Stimulated activated memory B cell treated with anti-CD40 and anti-IgM and Interleukin-4, amounts not matched to agents 10 μg/mL and 1 μg/mL and 100 μg/mL, for 72 hours (primary cell): Measurements from ENCODE around the gene STX4.

Experiments
- ATAC-seq: fragments of 150-1000 bp; cut with Tn5 transposase; 2 replicates; pipeline ENCODE4 v1.10.0; 2021
- H3K27ac Mint-ChIP-seq: one replicate; pipeline ENCODE4 v1.8.0; 2022; ENCODE audit warnings: mild to moderate bottlenecking, mixed read lengths
- H3K27me3 Mint-ChIP-seq: one replicate; pipeline ENCODE4 v1.8.0; 2022; ENCODE audit warnings: mixed read lengths
- H3K36me3 Mint-ChIP-seq: one replicate; pipeline ENCODE4 v1.8.0; 2022; ENCODE audit warnings: mixed read lengths
- H3K4me1 Mint-ChIP-seq: one replicate; pipeline ENCODE4 v1.8.0; 2022; ENCODE audit warnings: mixed read lengths
- H3K4me3 Mint-ChIP-seq: one replicate; pipeline ENCODE4 v1.8.0; 2022; ENCODE audit warnings: mild to moderate bottlenecking, moderate library complexity, mixed read lengths
- H3K9me3 Mint-ChIP-seq: one replicate; pipeline ENCODE4 v1.8.0; 2022; ENCODE audit warnings: mixed read lengths

STX4 gene

GRCh38 chr16:31032736-31033708 lies at the start of gene STX4:
TSS of gene STX4 (plus strand) at chr16:31033558. CDS start at chr16:31033806, 248 bp downstream.
- peaks cover 23% of the 10 kb centered on the region for H3K36me3 Mint-ChIP-seq
- no peaks in the 10 kb centered on the region for H3K27me3 Mint-ChIP-seq
- H3K9me3 Mint-ChIP-seq = no peaks in the 10 kb centered on the region
- peak; percentile 88 for ATAC-seq
- peak within 1 kb of the TSS; percentile 96 for H3K27ac Mint-ChIP-seq
- peak within 1 kb of the TSS; percentile 94 for H3K4me3 Mint-ChIP-seq
- peaks cover 48% of the 10 kb centered on the region for H3K4me1 Mint-ChIP-seq

- H3K4me1 Mint-ChIP-seq = peaks cover 13% of the 10 kb centered on the region
- ATAC-seq = no peak
- no peak overlapping the region for H3K27ac Mint-ChIP-seq
- H3K27me3 Mint-ChIP-seq = no peaks in the 10 kb centered on the region
- no peaks in the 10 kb centered on the region for H3K9me3 Mint-ChIP-seq
- peaks cover 51% of the 10 kb centered on the region for H3K36me3 Mint-ChIP-seq
- no peak overlapping the region for H3K4me3 Mint-ChIP-seq
Measured at GRCh38 chr16:30983898-30984610, 49.3 kb upstream of the STX4 start.

GRCh38 chr16:30984669-30985400 lies 48.5 kb upstream of the STX4 start, which contains the start of gene HSD3B7:
TSS of gene HSD3B7 (plus strand) at chr16:30985207. CDS start at chr16:30985659, 452 bp downstream.
- H3K27me3 Mint-ChIP-seq = no peaks in the 10 kb centered on the region
- ATAC-seq = peak; percentile 78
- H3K27ac Mint-ChIP-seq = no peak within 1 kb of the TSS
- H3K9me3 Mint-ChIP-seq = no peaks in the 10 kb centered on the region
- H3K4me3 Mint-ChIP-seq = no peak within 1 kb of the TSS
- peaks cover 13% of the 10 kb centered on the region for H3K4me1 Mint-ChIP-seq
- peaks cover 51% of the 10 kb centered on the region for H3K36me3 Mint-ChIP-seq

GRCh38 chr16:30985401-30986128 lies 47.8 kb upstream of the STX4 start:
- peaks cover 13% of the 10 kb centered on the region for H3K4me1 Mint-ChIP-seq
- no peak overlapping the region for H3K4me3 Mint-ChIP-seq
- H3K27ac Mint-ChIP-seq = no peak overlapping the region
- ATAC-seq = no peak
- H3K9me3 Mint-ChIP-seq = no peaks in the 10 kb centered on the region
- H3K27me3 Mint-ChIP-seq = no peaks in the 10 kb centered on the region
- peaks cover 44% of the 10 kb centered on the region for H3K36me3 Mint-ChIP-seq

- H3K36me3 Mint-ChIP-seq = peaks cover 39% of the 10 kb centered on the region
- H3K4me1 Mint-ChIP-seq = peaks cover 13% of the 10 kb centered on the region
- H3K9me3 Mint-ChIP-seq = no peaks in the 10 kb centered on the region
- no peak for ATAC-seq
- H3K4me3 Mint-ChIP-seq = no peak overlapping the region
- H3K27ac Mint-ChIP-seq = no peak overlapping the region
- no peaks in the 10 kb centered on the region for H3K27me3 Mint-ChIP-seq
Measured at GRCh38 chr16:30986129-30986991, 47.0 kb upstream of the STX4 start.

- Mint-ChIP-seq H3K4me1 (peaks cover 13% of the 10 kb centered on the region), H3K4me3 (no peak overlapping the region), H3K27ac (no peak overlapping the region), H3K27me3 (no peaks in the 10 kb centered on the region), H3K36me3 (peaks cover 25% of the 10 kb centered on the region), H3K9me3 (no peaks in the 10 kb centered on the region)
- ATAC-seq = no peak
Measured at GRCh38 chr16:30987581-30988190, 45.7 kb upstream of the STX4 start.

GRCh38 chr16:30989469-30990047 lies 43.8 kb upstream of the STX4 start:
- Mint-ChIP-seq H3K9me3 (no peaks in the 10 kb centered on the region), H3K36me3 (peaks cover 13% of the 10 kb centered on the region), H3K4me1 (peaks cover 12% of the 10 kb centered on the region), H3K27ac (no peak overlapping the region), H3K4me3 (no peak overlapping the region), H3K27me3 (no peaks in the 10 kb centered on the region)
- ATAC-seq = no peak

- Mint-ChIP-seq H3K4me3 (no peak overlapping the region), H3K27me3 (no peaks in the 10 kb centered on the region), H3K9me3 (no peaks in the 10 kb centered on the region), H3K36me3 (peaks cover 13% of the 10 kb centered on the region), H3K27ac (no peak overlapping the region), H3K4me1 (peaks cover 12% of the 10 kb centered on the region)
- ATAC-seq = no peak
Measured at GRCh38 chr16:30990105-30990504, 43.3 kb upstream of the STX4 start.

- Mint-ChIP-seq H3K4me1 (peaks cover 13% of the 10 kb centered on the region), H3K4me3 (no peak overlapping the region), H3K27ac (no peak overlapping the region), H3K27me3 (no peaks in the 10 kb centered on the region), H3K9me3 (no peaks in the 10 kb centered on the region), H3K36me3 (peaks cover 12% of the 10 kb centered on the region)
- ATAC-seq = no peak
Measured at GRCh38 chr16:30991052-30991451, 42.3 kb upstream of the STX4 start.

- H3K36me3 Mint-ChIP-seq = no peaks in the 10 kb centered on the region
- no peak overlapping the region for H3K4me3 Mint-ChIP-seq
- no peak for ATAC-seq
- peaks cover 22% of the 10 kb centered on the region for H3K4me1 Mint-ChIP-seq
- no peak overlapping the region for H3K27ac Mint-ChIP-seq
- no peaks in the 10 kb centered on the region for H3K9me3 Mint-ChIP-seq
- H3K27me3 Mint-ChIP-seq = no peaks in the 10 kb centered on the region
Measured at GRCh38 chr16:30992276-30992780, 41.0 kb upstream of the STX4 start.

GRCh38 chr16:30992931-30993816 lies 40.2 kb upstream of the STX4 start:
- no peak for ATAC-seq
- H3K27ac Mint-ChIP-seq = no peak overlapping the region
- no peaks in the 10 kb centered on the region for H3K36me3 Mint-ChIP-seq
- no peaks in the 10 kb centered on the region for H3K27me3 Mint-ChIP-seq
- no peaks in the 10 kb centered on the region for H3K9me3 Mint-ChIP-seq
- peaks cover 26% of the 10 kb centered on the region for H3K4me1 Mint-ChIP-seq
- H3K4me3 Mint-ChIP-seq = no peak overlapping the region

GRCh38 chr16:30995927-30996323 lies 37.4 kb upstream of the STX4 start:
- Mint-ChIP-seq H3K27me3 (no peaks in the 10 kb centered on the region), H3K27ac (peak overlapping the region; percentile 88), H3K4me1 (peaks cover 26% of the 10 kb centered on the region), H3K9me3 (no peaks in the 10 kb centered on the region), H3K4me3 (peak overlapping the region; percentile 89), H3K36me3 (no peaks in the 10 kb centered on the region)
- no peak for ATAC-seq
